Spleen (tissue), 11 donors: Measurements from ENCODE around the gene MBD5. TPM values are rescaled to one million over a fixed set of nuclear protein-coding genes. Genes with fewer than 3 reads are reported as not detected.

ENCODE experiments used
- DNase-seq: peaks from one replicate; pipeline ENCODE4 v3.0.0-alpha.2; 2020
- H3K27ac ChIP-seq, 8 donors: fragments of 200-600 bp; sonication (generic) in 7 of 8; 1 replicate in 4 of 8; 2 replicates in 4 of 8; pipeline versions ENCODE4 v1.5.0 to v1.8.0; 2016 to 2021; ENCODE audit warnings: inconsistent platforms in 4 of 8, mild to moderate bottlenecking in 4 of 8, moderate library complexity in 1 of 8
- H3K27me3 ChIP-seq, 7 donors: fragments of 200-600 bp; sonication (generic) in 6 of 7; replicated peaks in 1 of 7; 1 replicate in 4 of 7; 2 replicates in 3 of 7; pipeline versions ENCODE4 v1.5.0 to v1.8.0; 2016 to 2021; ENCODE audit warnings: inconsistent platforms in 3 of 7, mild to moderate bottlenecking in 1 of 7
- H3K36me3 ChIP-seq, 6 donors: fragments of 200-600 bp; sonication (generic) in 5 of 6; 1 replicate in 4 of 6; 2 replicates in 2 of 6; pipeline versions ENCODE4 v1.5.0 to v1.8.0; 2016 to 2021; ENCODE audit warnings: inconsistent platforms in 2 of 6
- H3K4me1 ChIP-seq, 6 donors: fragments of 200-600 bp; sonication (generic) in 5 of 6; 1 replicate in 3 of 6; 2 replicates in 3 of 6; pipeline versions ENCODE4 v1.5.0 to v1.8.0; 2016 to 2021; ENCODE audit warnings: inconsistent platforms in 3 of 6
- H3K4me3 ChIP-seq, 8 donors: fragments of 200-600 bp; sonication (generic) in 7 of 8; 1 replicate in 4 of 8; 2 replicates in 4 of 8; pipeline versions ENCODE4 v1.5.0 to v1.8.0; 2016 to 2021; ENCODE audit warnings: inconsistent platforms in 4 of 8, mild to moderate bottlenecking in 4 of 8, moderate library complexity in 2 of 8
- H3K9me3 ChIP-seq, 8 donors: fragments of 200-600 bp; sonication (generic) in 7 of 8; 1 replicate in 4 of 8; 2 replicates in 4 of 8; pipeline versions ENCODE4 v1.5.0 to v1.8.0; 2016 to 2021; ENCODE audit warnings: inconsistent platforms in 4 of 8
- CTCF ChIP-seq, 11 experiments: fragments of 200-600 bp in 7 of 11; fragments of 450-650 bp in 4 of 11; sonication (generic) in 4 of 11; IDR thresholded peaks in 8 of 11; conservative IDR thresholded peaks in 3 of 11; 1 replicate in 7 of 11; 2 replicates in 4 of 11; pipeline versions ENCODE4 v1.4.0 to v1.8.0; 2016 to 2021; ENCODE audit warnings: antibody characterized with exemption in 11 of 11, inconsistent platforms in 4 of 11, mild to moderate bottlenecking in 1 of 11
- POLR2A ChIP-seq, 3 donors: fragments of 450-650 bp; IDR thresholded peaks; one replicate each; pipeline ENCODE4 v1.5.1; 2017; ENCODE audit warnings: antibody characterized with exemption in 3 of 3, mild to moderate bottlenecking in 1 of 3
- POLR2AphosphoS5 ChIP-seq, 3 donors: sonication (generic); formaldehyde crosslinking; IDR thresholded peaks; one replicate each; pipeline ENCODE4 v1.5.1; 2017; ENCODE audit warnings: antibody characterized with exemption in 3 of 3
- WGBS, 5 donors: extraction: QIAGEN DNeasy Blood & Tissue Kit in 3 of 5; methylation state at CpG; one replicate each; pipeline versions ENCODE4 v1.1.5 to v1.1.7; 2013 to 2018; 5-methylcytosine and 5-hydroxymethylcytosine counted together
- intact Hi-C: fragments of 100-400 bp; cut with DNase I; formaldehyde crosslinking; loops from one replicate; pipeline ENCODE4 v1.15.0; 2023; ENCODE audit warnings: low total_unique reads
- polyA plus RNA-seq, 3 donors: library from polyadenylated mRNA; stranded (reverse); fragments of 200-250 nt; gene quantifications; one replicate each; pipeline ENCODE4 v1.2.1, GENCODE V29; 2013
- total RNA-seq, 7 donors: library from RNA; depleted of rRNA in 3 of 7; stranded (reverse); fragments of >200 nt in 3 of 7; fragmentation: NEBNext Ultra II Directional in 4 of 7; extraction: Animal tissue kit (Norgen Biotek cat#: 25700) in 4 of 7; gene quantifications; one replicate each; pipeline versions ENCODE4 v1.1.0 to v1.2.1, GENCODE V29; 2016 to 2021
- donor health status: healthy with polysubstance abuse.
- donor health status: DM: no; HTN: no; CAD: no; lungs with moderate emphysema.
- donor health status: DM: no; HTN: no; CAD: no.
- donor health status: Bipolar disorder and iron deficiency.
- donor health status: healthy.
- donor health status: DM: no; HTN: no; CAD: no.
- donor health status: DM: yes; HTN: yes; CAD: no.

Gene MBD5
- total and polyA plus RNA-seq, 10 donors, result 5.7 to 84.5 (median 60.0) TPM

DNA sequence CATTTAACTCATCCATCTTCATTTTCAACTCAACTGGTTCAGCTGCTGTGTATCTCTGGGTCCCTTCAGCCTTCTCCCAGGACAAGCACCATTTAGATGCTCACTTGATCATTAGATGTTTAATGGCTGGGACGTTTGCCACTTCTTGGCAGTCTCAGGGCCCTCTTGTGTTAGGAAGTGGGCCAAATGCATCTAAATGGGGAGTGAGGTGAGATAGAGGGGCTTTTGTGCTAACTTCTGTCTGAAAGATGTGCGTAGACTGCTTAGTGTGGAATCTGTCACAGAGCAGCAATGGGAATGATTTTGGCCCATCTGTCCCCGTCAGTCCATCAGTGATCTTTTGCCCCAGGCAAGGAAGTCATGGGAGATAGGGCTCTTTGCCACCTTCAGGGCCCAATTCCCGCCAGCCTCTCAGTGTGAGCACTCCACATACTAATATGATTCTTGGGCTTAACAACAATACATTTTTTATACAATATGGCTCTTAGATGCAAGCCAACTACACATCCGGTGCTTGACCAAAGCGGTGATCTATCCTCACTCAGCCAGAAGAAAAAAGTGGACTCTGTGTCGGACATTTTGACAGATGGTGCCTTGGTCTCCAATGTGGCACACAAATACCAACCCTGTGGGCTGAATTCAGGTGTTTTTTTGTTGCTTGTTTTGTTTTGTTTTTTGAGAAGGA is 528.0 kb downstream of the MBD5 start:
- TF ChIP-seq POLR2A (IDR thresholded peaks at IDR 0.05) (no peak), POLR2AphosphoS5 (IDR thresholded peaks at IDR 0.05) (no peak), CTCF (IDR thresholded peaks at IDR 0.05 in 8 of 11, conservative IDR thresholded peaks at IDR 0.05 in 3 of 11) (no peak)
- 84 to 92% (median 89%) methylated on average over 7 of the region's 7 CpGs for WGBS, 5 donors
- Histone ChIP-seq H3K27me3 (no peaks in the 10 kb centered on the region), H3K4me1 (peaks cover 0 to 38% (median 18%) of the 10 kb centered on the region in 6 donors), H3K36me3 (no peaks in the 10 kb centered on the region), H3K9me3 (no peaks in the 10 kb centered on the region), H3K4me3 (no peak overlapping the region), H3K27ac (no peak overlapping the region)
- intact Hi-C loops, result no loop called here
- DNase-seq, result no peak

DNA sequence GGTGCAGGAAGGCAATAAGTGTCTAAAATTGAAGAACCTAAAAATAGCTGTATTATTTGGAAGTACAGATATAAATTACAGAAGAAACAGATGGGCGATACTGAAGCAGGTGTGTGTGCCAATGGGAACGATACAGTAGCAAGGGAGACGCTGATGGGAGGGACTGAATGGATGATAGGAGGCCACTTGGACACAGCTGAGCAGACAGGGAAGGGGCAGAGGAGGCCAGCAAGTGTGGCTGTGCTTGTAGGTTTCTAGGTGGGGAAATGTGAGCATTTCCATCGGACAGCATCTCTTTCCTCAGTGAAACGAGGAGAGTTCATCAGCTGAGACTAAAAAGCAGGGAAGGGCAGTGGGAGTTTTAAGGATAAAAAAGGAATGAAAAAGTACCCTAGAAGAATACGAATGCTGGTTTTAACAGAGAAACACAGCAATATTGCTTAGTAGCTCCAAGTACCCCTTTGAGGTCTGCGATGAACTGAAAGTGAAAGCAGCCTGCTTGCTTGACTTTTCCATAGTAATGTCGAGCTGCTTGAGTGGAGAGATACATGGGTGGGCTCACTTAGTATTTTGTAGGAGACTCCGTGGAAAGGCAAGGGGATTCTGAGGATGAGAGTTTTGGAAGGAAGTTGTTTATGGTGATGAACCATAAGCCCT is 531.9 kb downstream of the MBD5 start:
- intact Hi-C loops, result no loop called here
- DNase-seq, result no peak
- TF ChIP-seq CTCF (IDR thresholded peaks at IDR 0.05 in 8 of 11, conservative IDR thresholded peaks at IDR 0.05 in 3 of 11) (no peak), POLR2A (IDR thresholded peaks at IDR 0.05) (no peak), POLR2AphosphoS5 (IDR thresholded peaks at IDR 0.05) (no peak)
- Histone ChIP-seq H3K4me3 (peak overlapping the region; percentile 14 to 72 (median 40)), H3K36me3 (no peaks in the 10 kb centered on the region), H3K27me3 (no peaks in the 10 kb centered on the region), H3K4me1 (peaks cover 0 to 18% (median 9%) of the 10 kb centered on the region in 6 donors), H3K27ac (peak overlapping the region; percentile 30 to 74 (median 68)), H3K9me3 (peaks cover 0 to under 1% (median 0%) of the 10 kb centered on the region in 8 donors)
- 12 to 28% (median 20%) methylated on average over 9 of the region's 9 CpGs for WGBS, 5 donors

- peak overlapping the region; percentile 30 to 74 (median 68) for H3K27ac ChIP-seq
- no peak for DNase-seq
- H3K36me3 ChIP-seq, result no peaks in the 10 kb centered on the region
- 49 to 72% (median 60%) methylated on average over 7 of the region's 7 CpGs for WGBS, 5 donors
- peaks cover 0 to 6% (median 0%) of the 10 kb centered on the region in 8 donors for H3K9me3 ChIP-seq
- peaks cover 0 to 18% (median 9%) of the 10 kb centered on the region in 6 donors for H3K4me1 ChIP-seq
- H3K4me3 ChIP-seq, result peak overlapping the region; percentile 14 to 72 (median 40)
- no peak for TF ChIP-seq POLR2AphosphoS5 (IDR thresholded peaks at IDR 0.05)
- TF ChIP-seq POLR2A (IDR thresholded peaks at IDR 0.05), result no peak
- no peak for TF ChIP-seq CTCF (IDR thresholded peaks at IDR 0.05 in 8 of 11, conservative IDR thresholded peaks at IDR 0.05 in 3 of 11)
- no peaks in the 10 kb centered on the region for H3K27me3 ChIP-seq
- intact Hi-C loops, result no loop called here
Measured at GRCh38 chr2:148553332-148553887, 532.5 kb downstream of the MBD5 start.
